Neural cell (in vitro differentiated cells): ENCODE results near the gene DOK6. TPM values are rescaled to one million over a fixed set of nuclear protein-coding genes. Genes with fewer than 3 reads are reported as not detected.
A peak's percentile ranks its signal among the peaks of the same experiment; 100 is the strongest.

Experiments used
- H2AFZ ChIP-seq: fragments of 200-600, 300-800 bp; sonication (generic), shearing (Covaris generic); 2 replicates; pipeline ENCODE4 v1.6.0; 2014; ENCODE audit warnings: low read depth, mild to moderate bottlenecking, antibody characterized with exemption, low read length, moderate library complexity
- H3F3A ChIP-seq: fragments of 200-600 bp; shearing (Covaris generic); 2 replicates; pipeline ENCODE4 v1.6.1; 2016; ENCODE audit warnings: mild to moderate bottlenecking, moderate library complexity, mixed read lengths, antibody characterized with exemption, low read length; ENCODE audit not compliant: insufficient read depth, poor library complexity, severe bottlenecking
- H3K27ac ChIP-seq: fragments of 200-600, 300-800 bp; sonication (generic), shearing (Covaris generic); 2 replicates; pipeline ENCODE4 v1.5.1; 2014; ENCODE audit warnings: mild to moderate bottlenecking, low read length, moderate library complexity
- H3K27me3 ChIP-seq: fragments of 300-800, 200-600 bp; sonication (generic), shearing (Covaris generic); 2 replicates; pipeline ENCODE4 v1.6.0; 2014; ENCODE audit warnings: mild to moderate bottlenecking, low read depth, low read length, moderate library complexity; ENCODE audit not compliant: insufficient read depth
- H3K36me3 ChIP-seq: fragments of 300-800, 200-600 bp; sonication (generic), shearing (Covaris generic); 2 replicates; pipeline ENCODE4 v1.5.1; 2014; ENCODE audit warnings: mild to moderate bottlenecking, antibody characterized with exemption, low read length, moderate library complexity; ENCODE audit not compliant: insufficient read depth
- H3K4me2 ChIP-seq: fragments of 300-800, 200-600 bp; sonication (generic), shearing (Covaris generic); 2 replicates; pipeline ENCODE4 v1.6.0; 2014; ENCODE audit warnings: mild to moderate bottlenecking, low read length
- H3K4me3 ChIP-seq: fragments of 300-800, 200-600 bp; sonication (generic), shearing (Covaris generic); 2 replicates; pipeline ENCODE4 v1.5.1; 2014; ENCODE audit warnings: mild to moderate bottlenecking, low read length, moderate library complexity
- H3K79me2 ChIP-seq: fragments of 200-600 bp; shearing (Covaris generic); replicated peaks from 2 replicates; pipeline ENCODE4 v1.6.0; 2014; ENCODE audit warnings: mild to moderate bottlenecking, low read length, moderate library complexity; ENCODE audit not compliant: insufficient read depth
- H3K9ac ChIP-seq: fragments of 300-800, 200-600 bp; sonication (generic), shearing (Covaris generic); 2 replicates; pipeline ENCODE4 v1.6.1; 2016; ENCODE audit warnings: mild to moderate bottlenecking, low read length, mixed read lengths
- H3K9me2 ChIP-seq: fragments of 200-600 bp; shearing (Covaris generic); 2 replicates; pipeline ENCODE4 v1.6.1; 2016; ENCODE audit warnings: mild to moderate bottlenecking, low read length, mixed read lengths; ENCODE audit not compliant: insufficient read depth
- H3K9me3 ChIP-seq: fragments of 200-600, 300-800 bp; sonication (generic), shearing (Covaris generic); 2 replicates; pipeline ENCODE4 v1.6.1; 2016; ENCODE audit warnings: mild to moderate bottlenecking, mixed run types, low read length, moderate library complexity, mixed read lengths
- H4K20me1 ChIP-seq: fragments of 200-600 bp; shearing (Covaris generic); 2 replicates; pipeline ENCODE4 v1.6.1; 2016; ENCODE audit warnings: mild to moderate bottlenecking, mixed run types; ENCODE audit not compliant: insufficient read depth
- EP300 ChIP-seq: fragments of 450-650 bp; conservative IDR thresholded peaks from 2 replicates; pipeline ENCODE4 v1.6.1; 2014; ENCODE audit warnings: antibody characterized with exemption, mild to moderate bottlenecking, moderate library complexity; ENCODE audit not compliant: poor library complexity, severe bottlenecking
- EZH2 ChIP-seq: fragments of 200-600, 300-800 bp; shearing (Covaris generic), sonication (generic); IDR thresholded peaks from 2 replicates; pipeline ENCODE4 v1.6.1; 2014; ENCODE audit warnings: antibody characterized with exemption, low read length, borderline replicate concordance, mild to moderate bottlenecking; ENCODE audit not compliant: insufficient read depth, poor library complexity, severe bottlenecking
- MXI1 ChIP-seq: fragments of 450-650 bp; conservative IDR thresholded peaks from 2 replicates; pipeline ENCODE4 v1.6.1; 2014; ENCODE audit warnings: antibody characterized with exemption, mild to moderate bottlenecking; ENCODE audit not compliant: poor library complexity, severe bottlenecking
- POLR2AphosphoS5 ChIP-seq: IDR thresholded peaks from 2 replicates; pipeline ENCODE4 v1.6.1; 2012
- RAD21 ChIP-seq: fragments of 450-650 bp; conservative IDR thresholded peaks from 2 replicates; pipeline ENCODE4 v1.6.1; 2014; ENCODE audit warnings: antibody characterized with exemption, mild to moderate bottlenecking, moderate library complexity
- SMC3 ChIP-seq: fragments of 450-650 bp; conservative IDR thresholded peaks from 2 replicates; pipeline ENCODE4 v1.6.1; 2014; ENCODE audit warnings: antibody characterized with exemption, mild to moderate bottlenecking, moderate library complexity; ENCODE audit not compliant: poor library complexity
- TAF1 ChIP-seq: IDR thresholded peaks from 2 replicates; pipeline ENCODE4 v1.6.1; 2012; ENCODE audit warnings: low read depth
- polyA plus RNA-seq: library from polyadenylated mRNA; depleted of rRNA; stranded (reverse); fragments of >200 nt; gene quantifications from 2 replicates; pipeline ENCODE4 v1.2.3, GENCODE V29; 2014
- TF ChIP-seq, protein P1 (sequence below): IDR thresholded peaks from 2 replicates; pipeline ENCODE4 v1.6.1; 2012; ENCODE audit warnings: borderline replicate concordance
- TF ChIP-seq, protein P2 (sequence below): fragments of 450-650 bp; IDR thresholded peaks from 2 replicates; pipeline ENCODE4 v1.5.1; 2014; ENCODE audit warnings: antibody characterized with exemption, mild to moderate bottlenecking, moderate library complexity; ENCODE audit not compliant: poor library complexity, severe bottlenecking

The DOK6 gene
- polyA plus RNA-seq, 1 donor from 2014 or later = 9.7 TPM

DNA sequence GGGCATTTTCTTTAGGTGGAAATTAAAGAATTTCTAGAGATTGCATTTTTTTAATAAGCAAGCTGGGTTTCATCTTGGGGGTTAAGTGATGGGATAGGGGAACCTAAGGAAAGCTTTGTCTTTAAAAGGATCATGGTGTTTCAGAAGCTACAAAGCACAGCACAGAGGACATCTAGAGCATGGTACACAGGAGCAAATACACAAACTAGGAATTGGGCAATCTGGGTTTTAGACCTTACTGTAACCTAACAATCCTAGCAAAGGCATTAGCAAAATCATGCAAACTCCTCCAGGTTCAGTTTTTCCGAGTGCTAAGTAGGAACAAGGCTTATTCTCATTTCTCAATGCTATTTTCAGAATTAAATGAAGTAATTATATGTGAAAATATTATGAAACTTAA is 412.9 kb downstream of the DOK6 start:
- Histone ChIP-seq H3K9me2 (no peaks in the 10 kb centered on the region), H3F3A (no peaks in the 10 kb centered on the region), H3K9ac (no peak overlapping the region), H3K4me3 (no peak overlapping the region), H3K27me3 (no peaks in the 10 kb centered on the region), H3K79me2 (no peaks in the 10 kb centered on the region), H3K9me3 (peaks cover 8% of the 10 kb centered on the region), H4K20me1 (no peaks in the 10 kb centered on the region), H3K4me2 (no peak overlapping the region), H2AFZ (no peak overlapping the region), H3K27ac (no peak overlapping the region), H3K36me3 (no peaks in the 10 kb centered on the region)
- TF ChIP-seq SMC3 (no peak), TAF1 (no peak), EZH2 (no peak), MXI1 (no peak), EP300 (no peak), RAD21 (no peak), POLR2AphosphoS5 (no peak)
- TF ChIP-seq, protein P1, sequence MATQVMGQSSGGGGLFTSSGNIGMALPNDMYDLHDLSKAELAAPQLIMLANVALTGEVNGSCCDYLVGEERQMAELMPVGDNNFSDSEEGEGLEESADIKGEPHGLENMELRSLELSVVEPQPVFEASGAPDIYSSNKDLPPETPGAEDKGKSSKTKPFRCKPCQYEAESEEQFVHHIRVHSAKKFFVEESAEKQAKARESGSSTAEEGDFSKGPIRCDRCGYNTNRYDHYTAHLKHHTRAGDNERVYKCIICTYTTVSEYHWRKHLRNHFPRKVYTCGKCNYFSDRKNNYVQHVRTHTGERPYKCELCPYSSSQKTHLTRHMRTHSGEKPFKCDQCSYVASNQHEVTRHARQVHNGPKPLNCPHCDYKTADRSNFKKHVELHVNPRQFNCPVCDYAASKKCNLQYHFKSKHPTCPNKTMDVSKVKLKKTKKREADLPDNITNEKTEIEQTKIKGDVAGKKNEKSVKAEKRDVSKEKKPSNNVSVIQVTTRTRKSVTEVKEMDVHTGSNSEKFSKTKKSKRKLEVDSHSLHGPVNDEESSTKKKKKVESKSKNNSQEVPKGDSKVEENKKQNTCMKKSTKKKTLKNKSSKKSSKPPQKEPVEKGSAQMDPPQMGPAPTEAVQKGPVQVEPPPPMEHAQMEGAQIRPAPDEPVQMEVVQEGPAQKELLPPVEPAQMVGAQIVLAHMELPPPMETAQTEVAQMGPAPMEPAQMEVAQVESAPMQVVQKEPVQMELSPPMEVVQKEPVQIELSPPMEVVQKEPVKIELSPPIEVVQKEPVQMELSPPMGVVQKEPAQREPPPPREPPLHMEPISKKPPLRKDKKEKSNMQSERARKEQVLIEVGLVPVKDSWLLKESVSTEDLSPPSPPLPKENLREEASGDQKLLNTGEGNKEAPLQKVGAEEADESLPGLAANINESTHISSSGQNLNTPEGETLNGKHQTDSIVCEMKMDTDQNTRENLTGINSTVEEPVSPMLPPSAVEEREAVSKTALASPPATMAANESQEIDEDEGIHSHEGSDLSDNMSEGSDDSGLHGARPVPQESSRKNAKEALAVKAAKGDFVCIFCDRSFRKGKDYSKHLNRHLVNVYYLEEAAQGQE = no peak
- TF ChIP-seq, protein P2, sequence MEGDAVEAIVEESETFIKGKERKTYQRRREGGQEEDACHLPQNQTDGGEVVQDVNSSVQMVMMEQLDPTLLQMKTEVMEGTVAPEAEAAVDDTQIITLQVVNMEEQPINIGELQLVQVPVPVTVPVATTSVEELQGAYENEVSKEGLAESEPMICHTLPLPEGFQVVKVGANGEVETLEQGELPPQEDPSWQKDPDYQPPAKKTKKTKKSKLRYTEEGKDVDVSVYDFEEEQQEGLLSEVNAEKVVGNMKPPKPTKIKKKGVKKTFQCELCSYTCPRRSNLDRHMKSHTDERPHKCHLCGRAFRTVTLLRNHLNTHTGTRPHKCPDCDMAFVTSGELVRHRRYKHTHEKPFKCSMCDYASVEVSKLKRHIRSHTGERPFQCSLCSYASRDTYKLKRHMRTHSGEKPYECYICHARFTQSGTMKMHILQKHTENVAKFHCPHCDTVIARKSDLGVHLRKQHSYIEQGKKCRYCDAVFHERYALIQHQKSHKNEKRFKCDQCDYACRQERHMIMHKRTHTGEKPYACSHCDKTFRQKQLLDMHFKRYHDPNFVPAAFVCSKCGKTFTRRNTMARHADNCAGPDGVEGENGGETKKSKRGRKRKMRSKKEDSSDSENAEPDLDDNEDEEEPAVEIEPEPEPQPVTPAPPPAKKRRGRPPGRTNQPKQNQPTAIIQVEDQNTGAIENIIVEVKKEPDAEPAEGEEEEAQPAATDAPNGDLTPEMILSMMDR = no peak

DNA sequence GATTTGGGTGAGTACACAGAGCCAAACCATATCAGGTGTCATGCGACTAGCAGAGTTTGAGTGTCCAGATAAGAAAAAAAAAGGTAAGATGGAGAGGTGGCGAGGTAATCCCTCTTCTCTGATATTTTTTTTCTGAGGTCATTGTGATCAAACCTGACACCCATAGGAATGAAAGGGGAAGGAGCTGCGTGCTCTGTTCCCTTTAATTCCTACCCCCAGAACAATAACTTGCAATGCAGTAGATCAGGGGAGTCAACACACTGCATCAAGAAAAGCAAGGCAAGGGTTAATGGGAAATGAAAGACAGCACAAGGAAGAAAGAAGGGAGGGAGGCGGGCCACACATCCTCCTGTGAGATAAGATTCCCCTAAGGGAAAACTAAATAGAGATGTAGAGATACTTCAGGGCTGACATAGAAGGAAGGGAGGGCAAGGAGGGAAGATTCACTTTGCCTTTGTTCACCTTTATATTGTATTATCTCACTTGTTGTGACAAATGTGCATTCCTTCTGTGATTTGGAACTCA is 414.2 kb downstream of the DOK6 start:
- H2AFZ ChIP-seq = no peak overlapping the region
- H3K27me3 ChIP-seq = no peaks in the 10 kb centered on the region
- peak overlapping the region; percentile 30 for H3K27ac ChIP-seq
- H4K20me1 ChIP-seq = no peaks in the 10 kb centered on the region
- H3K9me3 ChIP-seq = peaks cover 7% of the 10 kb centered on the region
- no peak overlapping the region for H3K4me2 ChIP-seq
- no peaks in the 10 kb centered on the region for H3K79me2 ChIP-seq
- TF ChIP-seq POLR2AphosphoS5 = no peak
- TF ChIP-seq, protein P2 = no peak
- TF ChIP-seq, protein P1 = no peak
- no peak for TF ChIP-seq RAD21
- no peak for TF ChIP-seq EZH2
- TF ChIP-seq TAF1 = no peak
- TF ChIP-seq MXI1 = no peak
- no peak overlapping the region for H3K4me3 ChIP-seq
- H3K9ac ChIP-seq = no peak overlapping the region
- no peaks in the 10 kb centered on the region for H3K36me3 ChIP-seq
- H3K9me2 ChIP-seq = no peaks in the 10 kb centered on the region
- no peaks in the 10 kb centered on the region for H3F3A ChIP-seq
